Choroid plexus epithelial cell (primary cell): ENCODE data around the gene CHKB.

Source experiments
- DNase-seq: peaks from one replicate; pipeline ENCODE4 v3.0.0-alpha.2; 2010; ENCODE audit warnings: low read depth
- H3K4me3 ChIP-seq: 2 replicates; pipeline ENCODE4 v1.5.1; 2011; ENCODE audit warnings: low read depth, mild to moderate bottlenecking, control low read depth, low read length, moderate library complexity
- CTCF ChIP-seq: conservative IDR thresholded peaks from 2 replicates; pipeline ENCODE4 v1.5.1; 2011; ENCODE audit warnings: low read depth, mild to moderate bottlenecking, control low read depth, inconsistent platforms, low read length, moderate library complexity

Gene CHKB

GRCh38 chr22:50570861-50571260, 11.8 kb downstream of the CHKB start:
- TF ChIP-seq CTCF: no peak
- no peak overlapping the region for H3K4me3 ChIP-seq
- DNase-seq: no peak

- no peak for DNase-seq
These were observed 12.6 kb downstream of the CHKB start for GRCh38 chr22:50569896-50570535.

GRCh38 chr22:50569041-50569459, 13.6 kb downstream of the CHKB start:
- no peak for TF ChIP-seq CTCF
- no peak for DNase-seq
- H3K4me3 ChIP-seq: no peak overlapping the region

More at GRCh38 chr22:50569896-50570535, 12.6 kb downstream of the CHKB start:
- no peak overlapping the region for H3K4me3 ChIP-seq
- TF ChIP-seq CTCF: no peak

GRCh38 chr22:50568626-50569025, 14.0 kb downstream of the CHKB start:
- no peak for DNase-seq
- H3K4me3 ChIP-seq: no peak overlapping the region
- TF ChIP-seq CTCF: no peak

- TF ChIP-seq CTCF: no peak
- DNase-seq: no peak
- H3K4me3 ChIP-seq: no peak overlapping the region
These were observed 14.9 kb downstream of the CHKB start for GRCh38 chr22:50567721-50568252.

- H3K4me3 ChIP-seq: no peak overlapping the region
- TF ChIP-seq CTCF: no peak
- DNase-seq: no peak
These were observed 18.4 kb downstream of the CHKB start for GRCh38 chr22:50564289-50564688.
